GM23338 (cell line): ENCODE data around the gene SIRT4. TPM values are rescaled to one million over a fixed set of nuclear protein-coding genes. Genes with fewer than 3 reads are reported as not detected.

Experiments
- ATAC-seq: fragments of 200-7000 bp; cut with Tn5 transposase; 3 replicates; pipeline ENCODE4 v1.9.1; 2020
- DNase-seq: peaks from one replicate; pipeline ENCODE4 v3.0.0-alpha.2; 2015; ENCODE audit warnings: low spot score
- H2AFZ ChIP-seq: fragments of 200-600 bp; sonication (generic); 2 replicates; pipeline ENCODE4 v1.8.0; 2016; ENCODE audit warnings: antibody characterized with exemption, mild to moderate bottlenecking, moderate library complexity
- H3F3A ChIP-seq: fragments of 200-600 bp; sonication (generic); replicated peaks from 2 replicates; pipeline ENCODE4 v1.8.0; 2017; ENCODE audit warnings: antibody characterized with exemption, mixed run types, low read depth
- H3K27ac ChIP-seq: fragments of 200-600 bp; sonication (generic); 2 replicates; pipeline ENCODE4 v1.6.1; 2016; ENCODE audit warnings: low read depth
- H3K27me3 ChIP-seq: fragments of 200-600 bp; sonication (generic); 2 replicates; pipeline ENCODE4 v1.8.0; 2016; ENCODE audit warnings: mild to moderate bottlenecking, mixed run types, moderate library complexity; ENCODE audit not compliant: insufficient read depth
- H3K36me3 ChIP-seq: fragments of 200-600 bp; sonication (generic); 2 replicates; pipeline ENCODE4 v1.8.0; 2016; ENCODE audit warnings: mild to moderate bottlenecking; ENCODE audit not compliant: insufficient read depth
- H3K4me1 ChIP-seq: fragments of 200-600 bp; sonication (generic); 2 replicates; pipeline ENCODE4 v1.8.0; 2016; ENCODE audit warnings: mild to moderate bottlenecking, moderate library complexity; ENCODE audit not compliant: insufficient read depth
- H3K4me2 ChIP-seq: fragments of 200-600 bp; sonication (generic); 2 replicates; pipeline ENCODE4 v1.7.1; 2017; ENCODE audit warnings: mixed run types
- H3K4me3 ChIP-seq: fragments of 200-600 bp; sonication (generic); 2 replicates; pipeline ENCODE4 v1.6.1; 2016; ENCODE audit warnings: mixed run types
- H3K79me2 ChIP-seq: fragments of 200-600 bp; sonication (generic); replicated peaks from 2 replicates; pipeline ENCODE4 v1.8.0; 2017; ENCODE audit warnings: mild to moderate bottlenecking; ENCODE audit not compliant: insufficient read depth
- H3K9me2 ChIP-seq: fragments of 200-600 bp; sonication (generic); 2 replicates; pipeline ENCODE4 v1.8.0; 2017; ENCODE audit not compliant: insufficient read depth
- H4K20me1 ChIP-seq: fragments of 200-600 bp; sonication (generic); replicated peaks from 2 replicates; pipeline ENCODE4 v1.8.0; 2017; ENCODE audit warnings: mild to moderate bottlenecking; ENCODE audit not compliant: insufficient read depth
- H3K27ac Mint-ChIP-seq: 2 replicates; pipeline ENCODE4 v1.8.0; 2020; ENCODE audit warnings: inconsistent platforms, mild to moderate bottlenecking, moderate library complexity, mixed read lengths
- H3K27me3 Mint-ChIP-seq: 3 replicates; pipeline ENCODE4 v1.8.0; 2022; ENCODE audit warnings: low read depth, mild to moderate bottlenecking, moderate library complexity, mixed read lengths, inconsistent platforms; ENCODE audit not compliant: insufficient read depth, poor library complexity
- H3K36me3 Mint-ChIP-seq: 3 replicates; pipeline ENCODE4 v1.8.0; 2021; ENCODE audit warnings: low read depth, mild to moderate bottlenecking, inconsistent platforms, moderate library complexity, mixed read lengths
- H3K4me1 Mint-ChIP-seq: 3 replicates; pipeline ENCODE4 v1.8.0; 2020; ENCODE audit warnings: mild to moderate bottlenecking, inconsistent platforms, mixed read lengths
- H3K4me3 Mint-ChIP-seq: 3 replicates; pipeline ENCODE4 v1.8.0; 2021; ENCODE audit warnings: moderate library complexity, mild to moderate bottlenecking, inconsistent platforms, mixed read lengths
- H3K9me3 Mint-ChIP-seq: 3 replicates; pipeline ENCODE4 v1.8.0; 2020; ENCODE audit warnings: moderate library complexity, mild to moderate bottlenecking, inconsistent platforms, mixed read lengths
- CREB1 ChIP-seq: fragments of 250-450 bp; sonication (Bioruptor Pico); IDR thresholded peaks from 2 replicates; pipeline ENCODE4 v1.5.0; 2020; ENCODE audit warnings: low read depth, mild to moderate bottlenecking, moderate library complexity
- ETS1 ChIP-seq: IDR thresholded peaks from 2 replicates; pipeline ENCODE4 v1.6.1; 2016; ENCODE audit warnings: antibody characterized with exemption
- EZH2 ChIP-seq: fragments of 200-600 bp; sonication (generic); IDR thresholded peaks from one replicate; pipeline ENCODE4 v1.8.0; 2017; ENCODE audit warnings: antibody characterized with exemption, mild to moderate bottlenecking, low read depth; ENCODE audit not compliant: unreplicated experiment
- EZH2phosphoT487 ChIP-seq: fragments of 200-600 bp; sonication (generic); IDR thresholded peaks from one replicate; pipeline ENCODE4 v1.8.1; 2018; ENCODE audit warnings: antibody characterized with exemption; ENCODE audit not compliant: unreplicated experiment
- JUNB ChIP-seq: IDR thresholded peaks from one replicate; pipeline ENCODE4 v1.6.1; 2016; ENCODE audit warnings: antibody characterized with exemption; ENCODE audit not compliant: unreplicated experiment
- NANOG ChIP-seq: IDR thresholded peaks from 2 replicates; pipeline ENCODE4 v1.6.1; 2016; ENCODE audit warnings: antibody characterized with exemption, borderline replicate concordance
- POLR2AphosphoS5 ChIP-seq: IDR thresholded peaks from 2 replicates; pipeline ENCODE4 v1.6.1; 2016; ENCODE audit warnings: antibody characterized with exemption, low read depth
- REST ChIP-seq: IDR thresholded peaks from one replicate; pipeline ENCODE4 v1.6.1; 2018; ENCODE audit warnings: antibody characterized with exemption; ENCODE audit not compliant: unreplicated experiment
- STAT1 ChIP-seq: IDR thresholded peaks from one replicate; pipeline ENCODE4 v1.6.1; 2016; ENCODE audit warnings: antibody characterized with exemption; ENCODE audit not compliant: unreplicated experiment
- ZNF114 ChIP-seq: fragments of 250-450 bp; sonication (Bioruptor Pico); IDR thresholded peaks from 2 replicates; pipeline ENCODE4 v1.5.0; 2020; ENCODE audit warnings: mild to moderate bottlenecking, moderate library complexity
- ZNF331 ChIP-seq: fragments of 250-450 bp; sonication (Bioruptor Pico); IDR thresholded peaks from 2 replicates; pipeline ENCODE4 v1.5.0; 2020; ENCODE audit warnings: low read depth, mild to moderate bottlenecking, moderate library complexity
- polyA plus RNA-seq: library from polyadenylated mRNA; unstranded; fragments of >200 nt; fragmentation: Nextera tagmentation; extraction: Ambion mirVana; gene quantifications from 2 replicates; pipeline ENCODE4 v1.2.1, GENCODE V29; 2016
- total RNA-seq: library from RNA; depleted of rRNA; stranded (reverse); fragments of >200 nt; shearing (Covaris generic); gene quantifications from 2 replicates; pipeline ENCODE4 v1.2.3, GENCODE V29; 2014
- TF ChIP-seq, protein P1 (sequence below), 2 experiments: fragments of 200-600 bp in 1 of 2; sonication (generic) in 1 of 2; conservative IDR thresholded peaks; 2 replicates each; pipeline versions ENCODE4 v1.5.1 to v1.6.1; 2016 to 2017; ENCODE audit warnings: antibody characterized with exemption in 2 of 2, low read depth in 2 of 2, mild to moderate bottlenecking in 2 of 2, moderate library complexity in 1 of 2

Gene SIRT4
- total and polyA plus RNA-seq, 2 experiments from 2014 or later = 2.0 to 3.0 TPM

DNA sequence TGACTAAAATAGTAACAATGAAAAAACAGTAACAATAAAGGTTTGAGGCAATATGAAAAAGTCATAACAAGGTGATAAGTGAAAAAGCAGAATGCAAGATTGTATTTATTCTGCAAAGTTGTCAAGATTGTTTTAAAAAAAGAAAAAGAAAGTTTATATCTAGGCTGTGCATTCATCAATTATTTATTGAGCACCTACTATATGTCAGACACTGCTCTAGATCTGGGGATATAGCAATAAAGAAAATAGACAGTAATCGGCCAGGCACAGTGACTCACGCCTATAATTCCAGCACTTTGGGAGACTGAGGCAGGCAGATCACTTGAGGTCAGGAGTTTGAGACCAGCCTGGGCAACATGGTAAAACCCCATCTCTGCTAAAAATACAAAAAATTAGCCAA lies 21.7 kb downstream of the SIRT4 start:
- no peaks in the 10 kb centered on the region for H4K20me1 ChIP-seq
- Mint-ChIP-seq H3K36me3 (no peaks in the 10 kb centered on the region), H3K4me1 (peaks cover 4% of the 10 kb centered on the region; the same call in 2 of the 3 replicates), H3K27ac (no peak overlapping the region), H3K9me3 (no peaks in the 10 kb centered on the region), H3K27me3 (peaks cover 8% of the 10 kb centered on the region), H3K4me3 (no peak overlapping the region)
- H3F3A ChIP-seq = no peaks in the 10 kb centered on the region
- H3K36me3 ChIP-seq = no peaks in the 10 kb centered on the region
- H3K4me1 ChIP-seq = no peaks in the 10 kb centered on the region
- H3K4me3 ChIP-seq = no peak overlapping the region
- no peak overlapping the region for H3K4me2 ChIP-seq
- no peak for TF ChIP-seq ZNF114 (CRISPR knock-in tag)
- no peak for TF ChIP-seq EZH2
- TF ChIP-seq NANOG = no peak
- TF ChIP-seq, protein P1, sequence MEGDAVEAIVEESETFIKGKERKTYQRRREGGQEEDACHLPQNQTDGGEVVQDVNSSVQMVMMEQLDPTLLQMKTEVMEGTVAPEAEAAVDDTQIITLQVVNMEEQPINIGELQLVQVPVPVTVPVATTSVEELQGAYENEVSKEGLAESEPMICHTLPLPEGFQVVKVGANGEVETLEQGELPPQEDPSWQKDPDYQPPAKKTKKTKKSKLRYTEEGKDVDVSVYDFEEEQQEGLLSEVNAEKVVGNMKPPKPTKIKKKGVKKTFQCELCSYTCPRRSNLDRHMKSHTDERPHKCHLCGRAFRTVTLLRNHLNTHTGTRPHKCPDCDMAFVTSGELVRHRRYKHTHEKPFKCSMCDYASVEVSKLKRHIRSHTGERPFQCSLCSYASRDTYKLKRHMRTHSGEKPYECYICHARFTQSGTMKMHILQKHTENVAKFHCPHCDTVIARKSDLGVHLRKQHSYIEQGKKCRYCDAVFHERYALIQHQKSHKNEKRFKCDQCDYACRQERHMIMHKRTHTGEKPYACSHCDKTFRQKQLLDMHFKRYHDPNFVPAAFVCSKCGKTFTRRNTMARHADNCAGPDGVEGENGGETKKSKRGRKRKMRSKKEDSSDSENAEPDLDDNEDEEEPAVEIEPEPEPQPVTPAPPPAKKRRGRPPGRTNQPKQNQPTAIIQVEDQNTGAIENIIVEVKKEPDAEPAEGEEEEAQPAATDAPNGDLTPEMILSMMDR (conservative IDR thresholded peaks at IDR 0.05; ENCODE audit: low read depth in 2 of 2) = no peak
- no peak for TF ChIP-seq ETS1
- TF ChIP-seq EZH2phosphoT487 = no peak
- TF ChIP-seq ZNF331 (CRISPR knock-in tag) = no peak
- ATAC-seq = no peak
- H2AFZ ChIP-seq = no peak overlapping the region
- H3K27me3 ChIP-seq = no peaks in the 10 kb centered on the region
- no peaks in the 10 kb centered on the region for H3K9me2 ChIP-seq
- no peak overlapping the region for H3K27ac ChIP-seq
- DNase-seq = no peak
- no peaks in the 10 kb centered on the region for H3K79me2 ChIP-seq

- no peaks in the 10 kb centered on the region for H3K9me2 ChIP-seq
- no peak overlapping the region for H3K4me2 ChIP-seq
- no peaks in the 10 kb centered on the region for H3K4me1 ChIP-seq
- H3K36me3 ChIP-seq = no peaks in the 10 kb centered on the region
- no peak for DNase-seq
- peaks cover 10% of the 10 kb centered on the region for H3K27me3 Mint-ChIP-seq
- H3K27ac ChIP-seq = no peak overlapping the region
- H3K9me3 Mint-ChIP-seq = no peaks in the 10 kb centered on the region
- H3K27me3 ChIP-seq = no peaks in the 10 kb centered on the region
- no peak for ATAC-seq
- no peak overlapping the region for H2AFZ ChIP-seq
- H3K4me3 ChIP-seq = no peak overlapping the region
- no peak overlapping the region for H3K4me3 Mint-ChIP-seq
- no peaks in the 10 kb centered on the region for H3F3A ChIP-seq
- peaks cover 4% of the 10 kb centered on the region; the same call in 2 of the 3 replicates for H3K4me1 Mint-ChIP-seq
- no peak overlapping the region for H3K27ac Mint-ChIP-seq
- H3K79me2 ChIP-seq = no peaks in the 10 kb centered on the region
- no peaks in the 10 kb centered on the region for H3K36me3 Mint-ChIP-seq
- H4K20me1 ChIP-seq = no peaks in the 10 kb centered on the region
- TF ChIP-seq EZH2 (no peak), REST (no peak), POLR2AphosphoS5 (no peak), ZNF114 (CRISPR knock-in tag) (no peak), NANOG (no peak), CREB1 (CRISPR knock-in tag) (no peak), JUNB (no peak), STAT1 (no peak), ZNF331 (CRISPR knock-in tag) (no peak)
- TF ChIP-seq, protein P1 (conservative IDR thresholded peaks at IDR 0.05; ENCODE audit: low read depth in 2 of 2) = no peak
These were observed 22.8 kb downstream of the SIRT4 start for GRCh38 chr12:120324841-120325417.
